ENCODE data around the gene TTN.

DNA sequence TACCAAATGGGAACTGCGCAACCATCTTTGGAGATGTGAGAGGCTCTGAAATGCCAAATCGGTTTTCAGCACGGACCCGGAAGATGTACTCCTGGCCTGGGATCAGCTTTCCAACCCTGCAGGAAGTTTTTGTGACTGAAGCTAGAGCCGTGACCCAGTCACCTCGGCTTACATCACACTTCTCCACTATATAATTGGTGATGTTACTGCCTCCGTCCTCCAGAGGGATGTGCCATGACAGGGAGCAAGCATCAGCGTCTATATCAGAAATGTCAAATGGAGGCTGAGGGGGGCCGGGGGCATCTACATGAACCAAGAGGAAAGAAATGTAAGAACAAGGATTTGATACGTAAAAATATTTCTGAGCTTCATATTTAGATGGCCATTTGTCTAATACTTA is 222.6 kb downstream of the TTN start:
- TF ChIP-seq, protein P1, sequence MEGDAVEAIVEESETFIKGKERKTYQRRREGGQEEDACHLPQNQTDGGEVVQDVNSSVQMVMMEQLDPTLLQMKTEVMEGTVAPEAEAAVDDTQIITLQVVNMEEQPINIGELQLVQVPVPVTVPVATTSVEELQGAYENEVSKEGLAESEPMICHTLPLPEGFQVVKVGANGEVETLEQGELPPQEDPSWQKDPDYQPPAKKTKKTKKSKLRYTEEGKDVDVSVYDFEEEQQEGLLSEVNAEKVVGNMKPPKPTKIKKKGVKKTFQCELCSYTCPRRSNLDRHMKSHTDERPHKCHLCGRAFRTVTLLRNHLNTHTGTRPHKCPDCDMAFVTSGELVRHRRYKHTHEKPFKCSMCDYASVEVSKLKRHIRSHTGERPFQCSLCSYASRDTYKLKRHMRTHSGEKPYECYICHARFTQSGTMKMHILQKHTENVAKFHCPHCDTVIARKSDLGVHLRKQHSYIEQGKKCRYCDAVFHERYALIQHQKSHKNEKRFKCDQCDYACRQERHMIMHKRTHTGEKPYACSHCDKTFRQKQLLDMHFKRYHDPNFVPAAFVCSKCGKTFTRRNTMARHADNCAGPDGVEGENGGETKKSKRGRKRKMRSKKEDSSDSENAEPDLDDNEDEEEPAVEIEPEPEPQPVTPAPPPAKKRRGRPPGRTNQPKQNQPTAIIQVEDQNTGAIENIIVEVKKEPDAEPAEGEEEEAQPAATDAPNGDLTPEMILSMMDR (IDR thresholded peaks at IDR 0.05): no peak
- no peak for TF ChIP-seq EZH2 (IDR thresholded peaks at IDR 0.05; ENCODE audit: borderline replicate concordance, insufficient read depth, low read depth, low read length, poor library complexity, severe bottlenecking)

Data from B cell (primary cell).